Heart left ventricle (tissue), 16 donors: ENCODE measurements around the gene FAM240A. TPM values are rescaled to one million over a fixed set of nuclear protein-coding genes. Genes with fewer than 3 reads are reported as not detected.

Experiments
- ATAC-seq, 4 donors: fragments of 200-7000 bp; cut with Tn5 transposase; one replicate each; pipeline ENCODE4 v1.9.1; 2020 to 2022; ENCODE audit warnings: moderate library complexity in 4 of 4, mild to moderate bottlenecking in 3 of 4, moderate number of reproducible peaks in 1 of 4
- DNase-seq, 5 donors: peaks; one replicate each; pipeline ENCODE4 v3.0.0-alpha.2; 2020
- H3K27ac ChIP-seq, 12 donors: fragments of 200-600 bp; sonication (generic) in 4 of 12; one replicate each; pipeline versions ENCODE4 v1.5.0 to v1.8.0; 2016 to 2022; ENCODE audit warnings: mild to moderate bottlenecking in 2 of 12
- H3K27me3 ChIP-seq, 9 donors: fragments of 200-600 bp; sonication (generic) in 2 of 9; one replicate each; pipeline versions ENCODE4 v1.5.1 to v1.8.0; 2016 to 2022; ENCODE audit warnings: mild to moderate bottlenecking in 3 of 9
- H3K36me3 ChIP-seq, 9 donors: fragments of 200-600 bp; sonication (generic) in 2 of 9; one replicate each; pipeline versions ENCODE4 v1.5.0 to v1.8.0; 2018 to 2022; ENCODE audit warnings: mild to moderate bottlenecking in 2 of 9
- H3K4me1 ChIP-seq, 12 donors: fragments of 200-600 bp; sonication (generic) in 4 of 12; one replicate each; pipeline versions ENCODE4 v1.5.0 to v1.8.0; 2016 to 2022; ENCODE audit warnings: mild to moderate bottlenecking in 3 of 12
- H3K4me3 ChIP-seq, 12 donors: fragments of 200-600 bp; sonication (generic) in 4 of 12; one replicate each; pipeline versions ENCODE4 v1.5.0 to v1.8.0; 2017 to 2022; ENCODE audit warnings: mild to moderate bottlenecking in 9 of 12, moderate library complexity in 4 of 12
- H3K9me3 ChIP-seq, 12 donors: fragments of 200-600 bp; sonication (generic) in 4 of 12; one replicate each; pipeline versions ENCODE4 v1.5.0 to v1.8.0; 2016 to 2022; ENCODE audit warnings: mild to moderate bottlenecking in 1 of 12
- CTCF ChIP-seq, 12 donors: fragments of 200-600 bp; sonication (generic) in 4 of 12; IDR thresholded peaks; one replicate each; pipeline versions ENCODE4 v1.5.0 to v1.8.0; 2018 to 2022; ENCODE audit warnings: antibody characterized with exemption in 12 of 12, mild to moderate bottlenecking in 5 of 12
- POLR2A ChIP-seq, 2 donors: fragments of 450-650 bp; IDR thresholded peaks; one replicate each; pipeline ENCODE4 v1.6.1; 2017; ENCODE audit warnings: antibody characterized with exemption in 2 of 2, mild to moderate bottlenecking in 2 of 2, moderate library complexity in 2 of 2
- WGBS, 4 donors: extraction: QIAGEN DNeasy Blood & Tissue Kit in 2 of 4; methylation state at CpG; one replicate each; pipeline versions ENCODE4 v1.1.5 to v1.1.7; 2013 to 2018; 5-methylcytosine and 5-hydroxymethylcytosine counted together
- intact Hi-C, 10 donors: fragments of 100-400 bp; cut with DNase I; formaldehyde crosslinking; loops; one replicate each; pipeline versions ENCODE4 v1.11.1 to v1.14.2; 2022
- polyA plus RNA-seq, 2 donors: library from polyadenylated mRNA; stranded (reverse); fragments of 200-250 nt; gene quantifications; one replicate each; pipeline ENCODE4 v1.2.3, GENCODE V29; 2013
- total RNA-seq, 9 donors: library from RNA; depleted of rRNA in 2 of 9; stranded (reverse); fragments of >200 nt in 2 of 9; fragmentation: NEBNext Ultra II Directional in 3 of 9; extraction: Animal tissue kit (Norgen Biotek cat#: 25700) in 3 of 9; gene quantifications; one replicate each; pipeline versions ENCODE4 v1.1.0 to v1.2.4, GENCODE V29; 2016 to 2023
- donor health status: ischemic (EF 13 %, LVEDD 7.1; RV severe dilation, severe dysfunction).
- donor health status: healthy with polysubstance abuse.
- donor health status: DM: no; HTN: yes; CAD: no.
- donor health status: DM: no; HTN: no; CAD: no.
- donor health status: ischemic (EF 25% LVEDD 6.9; RV normal size, moderate dysfunction).
- donor health status: ischemic (EF 25% LVEDD 5.7; RV mildly dilated, moderate dysfunction).
- donor health status: healthy.
- donor health status: DM: yes; HTN: yes; CAD: no.
- donor health status: ischemic (EF 35%, LVEDD 5.7; RV mildly dilated, moderate dysfunction).
- donor health status: nonischemic (EF 11% LVEDD 7.7; RV severe dilation, severe dysfunction).
- donor health status: DM: yes; HTN: yes; CAD: no.
- donor health status: PGD.
- donor health status: ischemic (EF 29% LVEDD 5.4; RV normal size, mild dysfunction).
- donor health status: nonischemic (EF 23%, LVEDD 6.1; RV moderate dilation, normal function).

Gene FAM240A
- total and polyA plus RNA-seq, 11 donors: not detected

GRCh38 chr3:46609212-46609721 lies 3.1 kb upstream of the FAM240A start:
- Histone ChIP-seq H3K4me1 (peaks cover 0 to 10% (median 0%) of the 10 kb centered on the region in 12 donors), H3K4me3 (no peak overlapping the region), H3K27me3 (no peaks in the 10 kb centered on the region), H3K9me3 (no peaks in the 10 kb centered on the region), H3K36me3 (no peaks in the 10 kb centered on the region), H3K27ac (peak overlapping the region in 1 of 12 donors; percentile 37)
- ATAC-seq (peak in 1 of 4 donors; percentile 45), DNase-seq (no peak)
- TF ChIP-seq CTCF (IDR thresholded peaks at IDR 0.05) (no peak), POLR2A (IDR thresholded peaks at IDR 0.05) (no peak)
- 63 to 82% (median 71%) methylated on average over 5 of the region's 5 CpGs for WGBS, 4 donors
- intact Hi-C loops: no loop called here

- H3K4me1 ChIP-seq: peaks cover 0 to 9% (median 0%) of the 10 kb centered on the region in 12 donors
- no peak overlapping the region for H3K4me3 ChIP-seq
- H3K27ac ChIP-seq: no peak overlapping the region
- ATAC-seq (no peak), DNase-seq (no peak)
- no peaks in the 10 kb centered on the region for H3K27me3 ChIP-seq
- TF ChIP-seq CTCF (IDR thresholded peaks at IDR 0.05): no peak
- no peak for TF ChIP-seq POLR2A (IDR thresholded peaks at IDR 0.05)
- no peaks in the 10 kb centered on the region for H3K9me3 ChIP-seq
- WGBS, 4 donors: 84 to 91% (median 91%) methylated on average over 12 of the region's 12 CpGs
- H3K36me3 ChIP-seq: no peaks in the 10 kb centered on the region
- intact Hi-C loops: no loop called here
Measured at GRCh38 chr3:46609944-46610722, 2.2 kb upstream of the FAM240A start.

- Histone ChIP-seq H3K4me3 (no peak overlapping the region), H3K4me1 (peaks cover 0 to 9% (median 0%) of the 10 kb centered on the region in 12 donors), H3K9me3 (no peaks in the 10 kb centered on the region), H3K27ac (no peak overlapping the region), H3K27me3 (peaks cover 0 to 8% (median 0%) of the 10 kb centered on the region in 9 donors), H3K36me3 (no peaks in the 10 kb centered on the region)
- DNase-seq (no peak), ATAC-seq (no peak)
- intact Hi-C loops: no loop called here
- WGBS, 4 donors: 74 to 84% (median 79%) methylated on average over 10 of the region's 10 CpGs
- no peak for TF ChIP-seq CTCF (IDR thresholded peaks at IDR 0.05)
- TF ChIP-seq POLR2A (IDR thresholded peaks at IDR 0.05): no peak
Measured at GRCh38 chr3:46613313-46614005, 1.1 kb downstream of the FAM240A start.

DNA sequence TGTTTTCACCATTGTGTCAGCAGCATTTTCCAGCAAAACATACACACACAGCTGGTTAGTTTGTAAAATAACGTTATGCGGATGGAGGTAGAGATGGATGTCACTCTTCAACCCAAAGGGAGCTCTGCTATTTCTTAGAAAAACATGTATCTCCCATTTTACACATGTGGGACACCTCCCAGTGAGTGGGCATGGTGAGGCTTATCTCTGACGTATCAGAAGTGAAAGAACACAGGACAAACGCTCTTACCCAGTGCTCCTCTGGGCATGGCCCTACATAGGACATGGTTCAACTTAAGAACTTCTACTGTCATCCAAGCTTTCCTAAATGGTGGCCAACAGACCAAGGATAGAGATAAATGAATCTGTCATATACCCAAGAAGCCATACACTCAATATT lies 2.1 kb downstream of the FAM240A start:
- intact Hi-C loops: no loop called here
- TF ChIP-seq POLR2A (IDR thresholded peaks at IDR 0.05): no peak
- TF ChIP-seq CTCF (IDR thresholded peaks at IDR 0.05): no peak
- Histone ChIP-seq H3K27me3 (peaks cover 0 to 8% (median 0%) of the 10 kb centered on the region in 9 donors), H3K4me3 (no peak overlapping the region), H3K4me1 (peaks cover 0 to 5% (median 0%) of the 10 kb centered on the region in 12 donors), H3K36me3 (no peaks in the 10 kb centered on the region), H3K9me3 (no peaks in the 10 kb centered on the region), H3K27ac (no peak overlapping the region)
- 79 to 86% (median 81%) methylated on average over 4 of the region's 4 CpGs for WGBS, 4 donors
- DNase-seq (no peak), ATAC-seq (no peak)
